DND-41 (cell line): ENCODE results near the gene KMT5C.

Experiments
- CTCF ChIP-seq: IDR thresholded peaks from 2 replicates; pipeline ENCODE4 v1.5.1; 2012; ENCODE audit warnings: borderline replicate concordance, low read length, moderate library complexity, mild to moderate bottlenecking; ENCODE audit not compliant: poor library complexity, severe bottlenecking; ENCODE audit errors: extremely low read depth
- EZH2 ChIP-seq: IDR thresholded peaks from 3 replicates; pipeline ENCODE4 v1.6.1; 2012; ENCODE audit warnings: borderline replicate concordance, low read depth, mild to moderate bottlenecking, moderate library complexity, low read length, inconsistent platforms; ENCODE audit not compliant: severe bottlenecking

- no peak for TF ChIP-seq CTCF
- no peak for TF ChIP-seq EZH2
These were observed 19.6 kb downstream of the KMT5C start for GRCh38 chr19:55358943-55359908.
